Left lung (tissue), 10 donors: Measurements from ENCODE around the gene FAM117A. TPM values are rescaled to one million over a fixed set of nuclear protein-coding genes. Genes with fewer than 3 reads are reported as not detected.

Source experiments
- ATAC-seq: fragments of 200-7000 bp; cut with Tn5 transposase; one replicate; pipeline ENCODE4 v1.9.1; 2020; ENCODE audit warnings: moderate library complexity
- DNase-seq, 4 donors: peaks; one replicate each; pipeline ENCODE4 v3.0.0-alpha.2; 2013 to 2020
- H3K27ac ChIP-seq, 2 donors: fragments of 200-600 bp; sonication (generic) in 1 of 2; one replicate each; pipeline versions ENCODE4 v1.5.0 to v1.8.0; 2020 to 2021
- H3K27me3 ChIP-seq, 2 donors: fragments of 200-600 bp; sonication (generic) in 1 of 2; one replicate each; pipeline versions ENCODE4 v1.5.0 to v1.8.0; 2020 to 2021
- H3K36me3 ChIP-seq, 2 donors: fragments of 200-600 bp; sonication (generic) in 1 of 2; one replicate each; pipeline versions ENCODE4 v1.5.0 to v1.8.0; 2020 to 2021
- H3K4me1 ChIP-seq, 2 donors: fragments of 200-600 bp; one replicate each; pipeline ENCODE4 v1.8.0; 2021
- H3K4me3 ChIP-seq, 2 donors: fragments of 200-600 bp; sonication (generic) in 1 of 2; one replicate each; pipeline versions ENCODE4 v1.5.0 to v1.8.0; 2020 to 2021; ENCODE audit warnings: mild to moderate bottlenecking in 1 of 2
- H3K9me3 ChIP-seq, 2 donors: fragments of 200-600 bp; sonication (generic) in 1 of 2; one replicate each; pipeline versions ENCODE4 v1.5.0 to v1.8.0; 2020 to 2021
- CTCF ChIP-seq, 2 donors: fragments of 200-600 bp; sonication (generic) in 1 of 2; IDR thresholded peaks; one replicate each; pipeline versions ENCODE4 v1.5.0 to v1.8.0; 2021; ENCODE audit warnings: antibody characterized with exemption in 2 of 2
- intact Hi-C, 2 donors: fragments of 100-400 bp; cut with DNase I; formaldehyde crosslinking; loops; one replicate each; pipeline versions ENCODE4 v1.11.2 to v1.14.2; 2022
- polyA plus RNA-seq, 6 donors: library from polyadenylated mRNA; unstranded; fragments of 120-200 nt; gene quantifications; one replicate each; pipeline ENCODE4 v1.2.1, GENCODE V29; 2013; ENCODE audit not compliant: insufficient read length in 6 of 6
- total RNA-seq, 2 donors: library from RNA; stranded (reverse); fragmentation: NEBNext Ultra II Directional; extraction: Animal tissue kit (Norgen Biotek cat#: 25700); gene quantifications; one replicate each; pipeline ENCODE4 v1.2.1, GENCODE V29; 2021
- donor health status: DM: no; HTN: yes; CAD: no.
- donor health status: DM: no; HTN: no; CAD: no.

The FAM117A gene
- total and polyA plus RNA-seq, 8 donors = 11.9 to 27.1 (median 24.1) TPM

GRCh38 chr17:49670641-49671040, 93.3 kb downstream of the FAM117A start:
- no peak for TF ChIP-seq CTCF (IDR thresholded peaks at IDR 0.05)
- intact Hi-C loops = no loop called here
- Histone ChIP-seq H3K27ac (peak overlapping the region in 1 of 2 donors; percentile 33), H3K36me3 (peaks cover 0 to 12% of the 10 kb centered on the region in 2 donors), H3K4me1 (peaks cover 18 to 76% of the 10 kb centered on the region in 2 donors), H3K27me3 (no peaks in the 10 kb centered on the region), H3K9me3 (no peaks in the 10 kb centered on the region), H3K4me3 (no peak overlapping the region)
- no peak for ATAC-seq
- no peak for DNase-seq

GRCh38 chr17:49670002-49670401, 93.9 kb downstream of the FAM117A start:
- no peak for DNase-seq
- intact Hi-C loops = no loop called here
- peak overlapping the region in 1 of 2 donors; percentile 5 for H3K27ac ChIP-seq
- H3K36me3 ChIP-seq = peaks cover 0 to 12% of the 10 kb centered on the region in 2 donors
- TF ChIP-seq CTCF (IDR thresholded peaks at IDR 0.05) = no peak
- peaks cover 12 to 72% of the 10 kb centered on the region in 2 donors for H3K4me1 ChIP-seq
- peak; percentile 62 for ATAC-seq
- H3K9me3 ChIP-seq = no peaks in the 10 kb centered on the region
- H3K27me3 ChIP-seq = no peaks in the 10 kb centered on the region
- no peak overlapping the region for H3K4me3 ChIP-seq

GRCh38 chr17:49667854-49668253, 96.1 kb downstream of the FAM117A start:
- no peak for TF ChIP-seq CTCF (IDR thresholded peaks at IDR 0.05)
- no peak overlapping the region for H3K4me3 ChIP-seq
- no peaks in the 10 kb centered on the region for H3K9me3 ChIP-seq
- H3K27ac ChIP-seq = peak overlapping the region; percentile 36 to 53
- no peaks in the 10 kb centered on the region for H3K27me3 ChIP-seq
- peaks cover 22 to 68% of the 10 kb centered on the region in 2 donors for H3K4me1 ChIP-seq
- intact Hi-C loops = no loop called here
- DNase-seq (no peak), ATAC-seq (peak; percentile 86)
- peaks cover 0 to 7% of the 10 kb centered on the region in 2 donors for H3K36me3 ChIP-seq

- TF ChIP-seq CTCF (IDR thresholded peaks at IDR 0.05) = no peak
- ATAC-seq (no peak), DNase-seq (no peak)
- H3K27me3 ChIP-seq = no peaks in the 10 kb centered on the region
- peaks cover 0 to 2% of the 10 kb centered on the region in 2 donors for H3K36me3 ChIP-seq
- H3K4me3 ChIP-seq = no peak overlapping the region
- H3K4me1 ChIP-seq = peaks cover 17 to 40% of the 10 kb centered on the region in 2 donors
- H3K9me3 ChIP-seq = no peaks in the 10 kb centered on the region
- no peak overlapping the region for H3K27ac ChIP-seq
- intact Hi-C loops = no loop called here
Observed at GRCh38 chr17:49664706-49665211, 99.2 kb downstream of the FAM117A start.

Other genes with a start within 250 kb of the FAM117A start
- 1 to 10 TPM; 2.1 to 2.7 TPM for gene NXPH3, start 188.3 kb downstream of the FAM117A start, total RNA-seq
- gene NXPH3, start 188.3 kb downstream of the FAM117A start, polyA plus RNA-seq = 1 to 10 TPM; 1.0 to 1.4 (median 1.2) TPM
- gene SPOP, start 86.0 kb downstream of the FAM117A start, total RNA-seq = 10 to 100 TPM; 79.5 to 89.6 TPM
- 10 to 100 TPM; 68.7 to 86.3 (median 78.5) TPM for gene SPOP, start 86.0 kb downstream of the FAM117A start, polyA plus RNA-seq
- gene SLC35B1, start 56.2 kb downstream of the FAM117A start, total RNA-seq = 10 to 100 TPM; 48.8 to 74.9 TPM
- 10 to 100 TPM; 57.6 to 67.1 (median 62.0) TPM for gene SLC35B1, start 56.2 kb downstream of the FAM117A start, polyA plus RNA-seq
- gene KAT7, start 24.6 kb upstream of the FAM117A start, total RNA-seq = 10 to 100 TPM; 51.3 to 55.4 TPM
- gene KAT7, start 24.6 kb upstream of the FAM117A start, polyA plus RNA-seq = 10 to 100 TPM; 44.1 to 56.7 (median 50.5) TPM
- gene TAC4, start 83.9 kb upstream of the FAM117A start, total RNA-seq = not detected
- 1 to 10 TPM in 2 of 6 donors, under 1 TPM in 4; 0.54 to 1.1 (median 0.70) TPM for gene TAC4, start 83.9 kb upstream of the FAM117A start, polyA plus RNA-seq
- 1 to 10 TPM in 1 of 2 donors, under 1 TPM in 1; 0.76 to 1.3 TPM for gene DLX4, start 205.1 kb upstream of the FAM117A start, total RNA-seq
- gene DLX4, start 205.1 kb upstream of the FAM117A start, polyA plus RNA-seq = 1 to 10 TPM; 1.2 to 2.6 (median 1.5) TPM
- under 1 TPM; 0.52 to 0.67 TPM for gene DLX3, start 231.1 kb upstream of the FAM117A start, total RNA-seq
- gene DLX3, start 231.1 kb upstream of the FAM117A start, polyA plus RNA-seq = 1 to 10 TPM; 1.1 to 2.2 (median 1.4) TPM